ENCODE measurements around the gene CNTNAP5.

GRCh38 chr2:124538549-124538948 lies 513.5 kb downstream of the CNTNAP5 start:
- TF ChIP-seq POLR2A (IDR thresholded peaks at IDR 0.05) = no peak
- TF ChIP-seq, protein P1, sequence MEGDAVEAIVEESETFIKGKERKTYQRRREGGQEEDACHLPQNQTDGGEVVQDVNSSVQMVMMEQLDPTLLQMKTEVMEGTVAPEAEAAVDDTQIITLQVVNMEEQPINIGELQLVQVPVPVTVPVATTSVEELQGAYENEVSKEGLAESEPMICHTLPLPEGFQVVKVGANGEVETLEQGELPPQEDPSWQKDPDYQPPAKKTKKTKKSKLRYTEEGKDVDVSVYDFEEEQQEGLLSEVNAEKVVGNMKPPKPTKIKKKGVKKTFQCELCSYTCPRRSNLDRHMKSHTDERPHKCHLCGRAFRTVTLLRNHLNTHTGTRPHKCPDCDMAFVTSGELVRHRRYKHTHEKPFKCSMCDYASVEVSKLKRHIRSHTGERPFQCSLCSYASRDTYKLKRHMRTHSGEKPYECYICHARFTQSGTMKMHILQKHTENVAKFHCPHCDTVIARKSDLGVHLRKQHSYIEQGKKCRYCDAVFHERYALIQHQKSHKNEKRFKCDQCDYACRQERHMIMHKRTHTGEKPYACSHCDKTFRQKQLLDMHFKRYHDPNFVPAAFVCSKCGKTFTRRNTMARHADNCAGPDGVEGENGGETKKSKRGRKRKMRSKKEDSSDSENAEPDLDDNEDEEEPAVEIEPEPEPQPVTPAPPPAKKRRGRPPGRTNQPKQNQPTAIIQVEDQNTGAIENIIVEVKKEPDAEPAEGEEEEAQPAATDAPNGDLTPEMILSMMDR (IDR thresholded peaks at IDR 0.05) = no peak
